ENCODE measurements around the gene GRIN3B.

GRIN3B gene

DNA sequence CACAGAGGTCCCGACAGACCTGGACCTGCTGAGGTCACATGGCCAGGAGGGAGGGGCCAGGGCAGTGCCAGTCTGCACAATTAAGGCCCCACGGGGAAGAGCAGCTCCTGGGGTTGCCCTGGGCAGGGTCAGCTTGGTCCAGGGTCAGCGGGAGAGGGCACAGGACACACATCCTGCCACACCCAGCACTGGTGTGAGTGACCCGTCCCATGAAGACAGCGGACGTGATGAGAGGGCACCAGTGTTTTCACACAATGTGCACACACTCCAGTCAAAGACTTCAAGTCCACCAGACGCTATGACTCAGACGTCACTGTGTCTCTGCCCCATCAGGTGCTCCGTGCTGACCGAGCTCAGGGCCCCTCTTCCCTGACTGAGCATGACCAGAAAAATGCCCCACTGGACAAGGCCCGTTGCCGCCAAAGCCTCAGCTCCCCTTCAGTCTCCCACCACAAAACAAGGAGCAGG is 16.5 kb downstream of the GRIN3B start (continued):
- TF ChIP-seq ZNF335 (tag by site-specific recombination; conservative IDR thresholded peaks at IDR 0.05) (peak; percentile 85; the same call in 1 of the 2 replicates), ZNF10 (tag by site-specific recombination; IDR thresholded peaks at IDR 0.05) (0 out of 2 replicates have a peak, but pooled peaks have one; percentile 31), KLF8 (tag by site-specific recombination; IDR thresholded peaks at IDR 0.05) (peak; percentile 28; the same call in 1 of the 2 replicates)

DNA sequence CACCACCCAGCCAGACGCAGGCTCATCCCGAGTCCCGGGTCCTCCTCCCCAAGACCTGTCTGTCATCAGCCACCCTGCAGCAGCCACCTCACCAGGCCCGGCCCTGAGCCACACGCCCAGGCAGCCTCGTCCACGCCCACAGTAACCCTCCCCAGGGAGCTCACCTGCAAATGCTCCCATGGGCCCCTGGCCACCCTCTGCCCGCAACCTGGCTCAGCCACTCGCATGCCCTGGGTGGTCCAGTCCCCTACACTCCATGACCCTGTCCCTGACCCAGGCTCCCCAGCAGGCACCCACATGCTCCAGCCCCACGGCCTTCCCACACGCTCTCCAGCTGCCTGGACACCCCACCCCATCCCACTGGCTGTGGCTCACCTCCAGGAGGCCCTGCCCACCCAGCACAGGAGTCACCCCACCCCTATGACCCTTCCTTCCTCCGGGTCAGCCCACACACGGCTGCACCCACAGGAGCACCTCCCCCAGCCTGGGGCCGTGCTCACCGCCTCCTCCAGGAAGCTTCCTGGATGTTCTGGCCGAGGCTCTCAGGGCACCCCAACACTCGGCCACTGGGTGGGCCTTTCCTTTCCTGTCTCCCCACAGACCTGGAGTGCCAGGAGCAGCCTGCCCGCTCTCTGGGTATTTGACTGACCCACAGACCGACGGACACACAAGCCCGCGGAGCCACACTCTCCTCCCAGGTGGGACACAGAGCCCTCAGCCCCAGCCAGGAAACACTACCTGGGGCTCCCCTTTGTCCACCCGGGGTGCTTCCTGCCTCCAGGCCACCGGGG is 17.1 kb downstream of the GRIN3B start:
- peak overlapping the region; percentile 54; the same call in 1 of the 2 replicates for H3K27ac ChIP-seq (ENCODE audit: extremely low read depth, low read depth, low read length)
- no peaks in the 10 kb centered on the region for H3K9me3 ChIP-seq (ENCODE audit: control insufficient read depth, insufficient read depth, low read depth, low read length)
- peaks cover 7% of the 10 kb centered on the region for H3K4me1 ChIP-seq (ENCODE audit: control insufficient read depth, insufficient read depth, low read length)
- ChIA-PET POLR2A (interaction anchor here (0.8 kb wide), 1 partner anchor 10 kb away, joined by 3 read pairs; no protein-coding TSS in a partner anchor), CTCF (no interaction called here)
- H3K36me3 ChIP-seq (ENCODE audit: control insufficient read depth in 2 of 2, insufficient read depth in 1 of 2, low read length in 2 of 2) = peaks cover 0 to 54% of the 10 kb centered on the region in 2 experiments; a peak in 1 of 3 replicates
- no peak overlapping the region for H3K4me3 ChIP-seq (ENCODE audit: low read depth, low read length)
- TF ChIP-seq ZNF830 (tag by site-specific recombination; IDR thresholded peaks at IDR 0.05; ENCODE audit: low read depth) = no peak
- no peak for TF ChIP-seq SCRT1 (tag by site-specific recombination; IDR thresholded peaks at IDR 0.05; ENCODE audit: borderline replicate concordance)
- TF ChIP-seq ZNF621 (tag by site-specific recombination; IDR thresholded peaks at IDR 0.05) = no peak
- TF ChIP-seq ZNF664 (tag by site-specific recombination; IDR thresholded peaks at IDR 0.05) = no peak
- TF ChIP-seq ZFP3 (tag by site-specific recombination; IDR thresholded peaks at IDR 0.05; ENCODE audit: low read depth) = no peak
- no peak for TF ChIP-seq ZNF768 (tag by site-specific recombination; IDR thresholded peaks at IDR 0.05)
- TF ChIP-seq ZNF670 (tag by site-specific recombination; IDR thresholded peaks at IDR 0.05; ENCODE audit: low read depth) = no peak
- no peak for TF ChIP-seq ZNF184 (tag by site-specific recombination; IDR thresholded peaks at IDR 0.05)
- TF ChIP-seq ZNF19 (tag by site-specific recombination; IDR thresholded peaks at IDR 0.05; ENCODE audit: low read depth) = no peak
- no peak for TF ChIP-seq ZNF138 (tag by site-specific recombination; IDR thresholded peaks at IDR 0.05; ENCODE audit: borderline replicate concordance)
- TF ChIP-seq ZNF37A (tag by site-specific recombination; IDR thresholded peaks at IDR 0.05) = no peak
- TF ChIP-seq ZNF629 (tag by site-specific recombination; IDR thresholded peaks at IDR 0.05) = no peak; the same call in 1 of the 2 replicates
- TF ChIP-seq, protein P1, sequence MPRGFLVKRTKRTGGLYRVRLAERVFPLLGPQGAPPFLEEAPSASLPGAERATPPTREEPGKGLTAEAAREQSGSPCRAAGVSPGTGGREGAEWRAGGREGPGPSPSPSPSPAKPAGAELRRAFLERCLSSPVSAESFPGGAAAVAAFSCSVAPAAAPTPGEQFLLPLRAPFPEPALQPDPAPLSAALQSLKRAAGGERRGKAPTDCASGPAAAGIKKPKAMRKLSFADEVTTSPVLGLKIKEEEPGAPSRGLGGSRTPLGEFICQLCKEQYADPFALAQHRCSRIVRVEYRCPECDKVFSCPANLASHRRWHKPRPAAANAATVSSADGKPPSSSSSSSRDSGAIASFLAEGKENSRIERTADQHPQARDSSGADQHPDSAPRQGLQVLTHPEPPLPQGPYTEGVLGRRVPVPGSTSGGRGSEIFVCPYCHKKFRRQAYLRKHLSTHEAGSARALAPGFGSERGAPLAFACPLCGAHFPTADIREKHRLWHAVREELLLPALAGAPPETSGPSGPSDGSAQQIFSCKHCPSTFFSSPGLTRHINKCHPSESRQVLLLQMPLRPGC (tag by site-specific recombination; IDR thresholded peaks at IDR 0.05) = peak; percentile 14; the same call in 1 of the 2 replicates
- TF ChIP-seq ZNF266 (tag by site-specific recombination; IDR thresholded peaks at IDR 0.05; ENCODE audit: low read depth) = no peak
- TF ChIP-seq ZNF558 (tag by site-specific recombination; IDR thresholded peaks at IDR 0.05) = no peak
- TF ChIP-seq ZNF311 (tag by site-specific recombination; IDR thresholded peaks at IDR 0.05; ENCODE audit: borderline replicate concordance) = no peak
- TF ChIP-seq SP2 (tag by site-specific recombination; IDR thresholded peaks at IDR 0.05) = peak; percentile 47
- TF ChIP-seq, protein P2, sequence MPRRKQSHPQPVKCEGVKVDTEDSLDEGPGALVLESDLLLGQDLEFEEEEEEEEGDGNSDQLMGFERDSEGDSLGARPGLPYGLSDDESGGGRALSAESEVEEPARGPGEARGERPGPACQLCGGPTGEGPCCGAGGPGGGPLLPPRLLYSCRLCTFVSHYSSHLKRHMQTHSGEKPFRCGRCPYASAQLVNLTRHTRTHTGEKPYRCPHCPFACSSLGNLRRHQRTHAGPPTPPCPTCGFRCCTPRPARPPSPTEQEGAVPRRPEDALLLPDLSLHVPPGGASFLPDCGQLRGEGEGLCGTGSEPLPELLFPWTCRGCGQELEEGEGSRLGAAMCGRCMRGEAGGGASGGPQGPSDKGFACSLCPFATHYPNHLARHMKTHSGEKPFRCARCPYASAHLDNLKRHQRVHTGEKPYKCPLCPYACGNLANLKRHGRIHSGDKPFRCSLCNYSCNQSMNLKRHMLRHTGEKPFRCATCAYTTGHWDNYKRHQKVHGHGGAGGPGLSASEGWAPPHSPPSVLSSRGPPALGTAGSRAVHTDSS (tag by site-specific recombination; IDR thresholded peaks at IDR 0.05) = no peak
- no peak for TF ChIP-seq BCL11A (tag by site-specific recombination; IDR thresholded peaks at IDR 0.05; ENCODE audit: low read depth)
- no peak for TF ChIP-seq REPIN1 (tag by site-specific recombination; IDR thresholded peaks at IDR 0.05; ENCODE audit: low read depth)
- TF ChIP-seq ZBTB8A (tag by site-specific recombination; IDR thresholded peaks at IDR 0.05) = no peak
- TF ChIP-seq KLF1 (tag by site-specific recombination; IDR thresholded peaks at IDR 0.05) = peak; percentile 100
- TF ChIP-seq, protein P3, sequence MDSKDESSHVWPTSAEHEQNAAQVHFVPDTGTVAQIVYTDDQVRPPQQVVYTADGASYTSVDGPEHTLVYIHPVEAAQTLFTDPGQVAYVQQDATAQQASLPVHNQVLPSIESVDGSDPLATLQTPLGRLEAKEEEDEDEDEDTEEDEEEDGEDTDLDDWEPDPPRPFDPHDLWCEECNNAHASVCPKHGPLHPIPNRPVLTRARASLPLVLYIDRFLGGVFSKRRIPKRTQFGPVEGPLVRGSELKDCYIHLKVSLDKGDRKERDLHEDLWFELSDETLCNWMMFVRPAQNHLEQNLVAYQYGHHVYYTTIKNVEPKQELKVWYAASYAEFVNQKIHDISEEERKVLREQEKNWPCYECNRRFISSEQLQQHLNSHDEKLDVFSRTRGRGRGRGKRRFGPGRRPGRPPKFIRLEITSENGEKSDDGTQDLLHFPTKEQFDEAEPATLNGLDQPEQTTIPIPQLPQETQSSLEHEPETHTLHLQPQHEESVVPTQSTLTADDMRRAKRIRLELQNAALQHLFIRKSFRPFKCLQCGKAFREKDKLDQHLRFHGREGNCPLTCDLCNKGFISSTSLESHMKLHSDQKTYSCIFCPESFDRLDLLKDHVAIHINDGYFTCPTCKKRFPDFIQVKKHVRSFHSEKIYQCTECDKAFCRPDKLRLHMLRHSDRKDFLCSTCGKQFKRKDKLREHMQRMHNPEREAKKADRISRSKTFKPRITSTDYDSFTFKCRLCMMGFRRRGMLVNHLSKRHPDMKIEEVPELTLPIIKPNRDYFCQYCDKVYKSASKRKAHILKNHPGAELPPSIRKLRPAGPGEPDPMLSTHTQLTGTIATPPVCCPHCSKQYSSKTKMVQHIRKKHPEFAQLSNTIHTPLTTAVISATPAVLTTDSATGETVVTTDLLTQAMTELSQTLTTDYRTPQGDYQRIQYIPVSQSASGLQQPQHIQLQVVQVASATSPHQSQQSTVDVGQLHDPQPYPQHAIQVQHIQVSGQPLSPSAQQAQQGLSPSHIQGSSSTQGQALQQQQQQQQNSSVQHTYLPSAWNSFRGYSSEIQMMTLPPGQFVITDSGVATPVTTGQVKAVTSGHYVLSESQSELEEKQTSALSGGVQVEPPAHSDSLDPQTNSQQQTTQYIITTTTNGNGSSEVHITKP (tag by site-specific recombination; IDR thresholded peaks at IDR 0.05) = no peak
- TF ChIP-seq, protein P4, sequence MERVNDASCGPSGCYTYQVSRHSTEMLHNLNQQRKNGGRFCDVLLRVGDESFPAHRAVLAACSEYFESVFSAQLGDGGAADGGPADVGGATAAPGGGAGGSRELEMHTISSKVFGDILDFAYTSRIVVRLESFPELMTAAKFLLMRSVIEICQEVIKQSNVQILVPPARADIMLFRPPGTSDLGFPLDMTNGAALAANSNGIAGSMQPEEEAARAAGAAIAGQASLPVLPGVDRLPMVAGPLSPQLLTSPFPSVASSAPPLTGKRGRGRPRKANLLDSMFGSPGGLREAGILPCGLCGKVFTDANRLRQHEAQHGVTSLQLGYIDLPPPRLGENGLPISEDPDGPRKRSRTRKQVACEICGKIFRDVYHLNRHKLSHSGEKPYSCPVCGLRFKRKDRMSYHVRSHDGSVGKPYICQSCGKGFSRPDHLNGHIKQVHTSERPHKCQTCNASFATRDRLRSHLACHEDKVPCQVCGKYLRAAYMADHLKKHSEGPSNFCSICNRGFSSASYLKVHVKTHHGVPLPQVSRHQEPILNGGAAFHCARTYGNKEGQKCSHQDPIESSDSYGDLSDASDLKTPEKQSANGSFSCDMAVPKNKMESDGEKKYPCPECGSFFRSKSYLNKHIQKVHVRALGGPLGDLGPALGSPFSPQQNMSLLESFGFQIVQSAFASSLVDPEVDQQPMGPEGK (tag by site-specific recombination; IDR thresholded peaks at IDR 0.05) = peak; percentile 80; the same call in 1 of the 2 replicates
- TF ChIP-seq ZFP69B (tag by site-specific recombination; IDR thresholded peaks at IDR 0.05) = no peak
